ENCODE data around the gene DSCAML1.
"Not testable (repeated sequence)": the region's sequence is repeated elsewhere in the genome, so short reads cannot be mapped to it uniquely, and the experiment has no call there.

DSCAML1 gene

DNA sequence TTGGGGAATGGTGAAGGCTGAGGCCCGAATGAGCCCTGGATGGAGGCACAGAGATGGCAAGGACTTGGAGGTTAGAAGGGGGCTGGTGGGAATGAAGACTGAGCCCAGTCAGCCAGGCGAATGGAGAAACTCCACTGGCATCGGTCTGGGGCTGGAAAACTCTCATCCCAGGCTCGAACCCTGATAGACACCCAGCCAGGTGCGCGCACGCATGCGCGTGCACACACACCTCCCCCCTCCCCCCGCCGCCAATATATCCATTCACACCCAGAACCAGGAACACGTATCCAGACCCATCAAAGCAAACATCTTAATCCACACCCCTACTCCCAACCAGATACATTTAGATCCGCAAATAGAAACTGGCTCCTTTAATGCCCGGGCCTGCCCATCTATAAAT is 330.1 kb downstream of the DSCAML1 start:
- no peak for DNase-seq (ENCODE audit: low read depth)

DNA sequence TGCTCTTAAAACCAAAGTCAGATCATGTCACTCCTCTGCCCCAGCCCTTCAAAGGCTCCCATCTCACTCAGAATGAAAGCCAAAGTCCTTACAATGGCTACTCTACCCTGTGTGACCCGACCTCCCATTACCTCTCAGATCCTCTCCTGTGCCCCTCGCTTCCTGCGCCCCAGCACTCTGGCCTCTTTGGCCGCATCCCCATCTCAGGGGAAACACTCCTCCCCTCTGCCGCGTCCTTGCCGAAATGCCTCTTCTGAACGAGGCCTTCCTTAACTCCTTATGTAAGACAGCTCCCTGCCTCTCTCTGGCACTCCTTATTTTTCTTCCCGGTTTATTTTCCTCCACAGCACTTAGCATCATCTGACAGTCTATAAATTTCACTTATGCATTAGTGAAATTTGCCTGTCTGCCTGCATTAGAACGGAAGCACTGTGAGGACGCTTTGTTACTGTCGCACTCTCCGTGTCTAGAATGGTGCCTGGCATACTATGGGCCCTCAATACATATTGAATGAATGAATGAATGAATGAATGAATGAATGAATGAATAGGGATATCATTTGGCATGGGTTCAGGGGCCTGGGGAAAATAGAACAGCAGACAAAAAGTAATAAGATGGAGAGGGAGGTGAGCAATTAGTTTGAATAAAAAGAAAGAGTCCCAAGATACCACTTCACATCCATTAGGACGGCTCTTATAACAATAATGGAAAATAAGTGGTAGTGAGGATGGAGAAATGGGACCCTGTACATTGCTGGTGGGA is 331.6 kb downstream of the DSCAML1 start:
- no peak for DNase-seq (ENCODE audit: low read depth)

DNA sequence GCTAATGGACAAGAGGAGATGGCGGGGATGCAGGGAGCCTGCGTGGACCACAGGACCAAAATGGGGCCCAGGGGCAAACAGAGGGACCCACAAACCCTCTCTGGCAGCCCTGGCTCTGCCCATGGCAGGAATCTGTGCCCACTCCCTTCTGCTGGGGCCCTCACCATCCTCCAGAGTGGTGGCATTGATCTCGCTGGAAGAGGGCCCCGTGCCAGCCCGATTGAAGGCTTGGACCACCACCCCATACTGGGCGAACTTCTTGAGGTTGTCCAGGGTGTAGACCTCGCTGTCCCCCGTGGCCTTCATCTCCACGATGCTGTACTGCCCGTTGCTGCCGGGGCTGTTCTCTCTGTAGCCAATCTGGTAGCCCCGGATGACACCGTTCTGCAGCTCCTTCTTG is 332.2 kb downstream of the DSCAML1 start:
- no peak for DNase-seq (ENCODE audit: low read depth)

DNA sequence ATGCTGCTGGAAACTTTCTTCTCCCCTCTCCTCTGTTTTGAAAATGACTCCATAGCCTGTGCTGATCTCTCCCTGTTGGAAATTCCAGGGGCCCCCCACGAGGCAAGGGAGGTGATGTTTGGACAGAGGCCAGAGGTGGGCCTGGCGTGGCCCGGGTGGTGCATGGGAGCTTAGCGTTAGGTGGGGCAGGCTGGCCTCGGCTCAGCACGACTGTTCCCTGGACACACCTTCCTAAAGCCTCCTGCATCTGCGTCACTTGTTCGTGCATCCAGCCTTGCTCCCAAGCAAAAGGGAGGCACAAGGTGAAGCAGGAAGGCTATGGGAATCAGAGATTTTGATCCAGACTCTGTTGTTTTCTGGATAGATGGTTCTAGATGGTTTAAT is 334.2 kb downstream of the DSCAML1 start:
- DNase-seq (ENCODE audit: low read depth), result no peak

DNA sequence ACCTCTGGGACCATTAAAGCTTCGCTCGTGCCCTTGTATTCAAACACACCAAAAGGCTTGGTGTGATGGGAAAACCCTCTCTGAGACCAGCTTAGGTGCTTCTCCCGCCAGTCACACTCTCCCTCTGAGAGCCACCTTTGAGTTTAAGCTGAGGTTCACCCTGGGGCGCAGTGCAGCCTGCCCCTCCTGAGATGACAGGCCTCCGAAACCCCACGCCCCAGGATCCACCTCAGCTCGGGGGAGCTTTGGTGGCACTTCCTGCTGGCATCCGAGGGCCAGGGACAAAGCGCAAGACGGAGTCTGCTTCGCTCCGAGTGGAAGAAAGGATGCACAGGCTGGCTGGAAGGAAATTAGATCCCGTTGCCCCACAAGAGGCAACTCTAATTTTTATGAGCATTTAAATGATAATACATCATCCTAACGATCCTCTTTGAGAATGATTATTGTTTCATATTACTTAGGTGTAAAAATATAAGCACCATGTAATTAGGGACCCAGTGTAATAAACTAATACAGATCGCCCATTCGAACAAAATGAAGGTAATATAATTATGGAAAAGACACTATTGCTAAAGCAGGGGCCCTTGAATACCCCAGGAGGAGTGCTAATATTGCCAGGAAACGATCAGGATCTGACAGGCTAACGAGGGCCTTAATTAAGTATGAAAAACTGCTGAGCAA is 334.7 kb downstream of the DSCAML1 start:
- DNase-seq (ENCODE audit: low read depth), result no peak

DNA sequence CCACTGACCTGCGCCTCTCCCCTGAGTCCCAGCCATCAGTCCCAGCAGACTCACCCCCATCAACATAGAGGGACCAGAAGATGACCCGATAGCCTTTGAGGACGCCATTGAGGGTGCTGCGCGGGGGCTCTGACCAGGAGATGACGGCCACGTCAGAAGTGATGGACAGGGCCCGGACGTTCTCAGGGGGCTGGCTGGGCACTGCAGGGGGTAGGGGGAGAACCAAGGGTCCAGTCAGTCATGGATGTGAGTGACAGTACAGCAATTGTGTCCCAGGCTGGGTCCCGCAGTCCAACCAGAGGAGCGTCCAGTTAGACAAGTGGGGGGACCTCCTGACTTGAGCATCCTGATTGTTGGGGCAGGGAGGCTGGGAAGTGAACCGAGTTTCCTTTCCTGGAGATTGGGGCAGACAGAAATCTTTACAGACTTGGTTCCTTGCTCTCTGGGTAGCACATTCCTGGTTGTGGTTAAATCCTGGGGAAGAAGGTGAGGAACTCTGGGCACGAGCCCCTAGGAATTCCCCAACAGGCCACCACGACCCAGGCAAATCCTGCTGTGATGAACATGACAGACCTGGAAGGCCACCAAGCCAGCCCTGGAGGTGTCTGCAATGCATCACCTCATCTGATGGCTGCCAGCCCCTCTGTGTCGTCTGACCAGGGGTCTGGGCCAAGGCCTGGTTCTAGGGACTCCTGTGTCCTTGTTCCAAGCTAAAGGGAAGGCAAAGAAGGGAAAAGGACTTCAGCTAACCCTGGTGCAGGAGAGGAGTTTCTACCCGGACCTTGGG is 335.4 kb downstream of the DSCAML1 start:
- DNase-seq (ENCODE audit: low read depth), result no peak

DNA sequence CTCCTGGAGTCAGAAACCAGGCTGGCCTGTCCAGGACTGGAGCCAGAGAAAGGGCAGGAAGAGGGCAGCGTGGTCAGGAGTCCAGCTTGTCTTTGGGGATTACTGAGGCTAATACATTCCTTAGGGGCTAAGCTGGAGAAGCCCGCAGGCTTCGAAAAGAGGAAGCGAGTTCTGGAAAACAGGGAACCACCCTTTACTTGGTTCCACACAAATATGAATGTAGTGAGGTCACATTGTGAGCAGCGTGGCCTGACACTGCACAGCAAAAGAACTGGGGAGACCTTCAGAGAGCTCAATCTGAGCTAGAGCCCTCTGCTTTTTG is 337.1 kb downstream of the DSCAML1 start:
- no peak for DNase-seq (ENCODE audit: low read depth)

DNA sequence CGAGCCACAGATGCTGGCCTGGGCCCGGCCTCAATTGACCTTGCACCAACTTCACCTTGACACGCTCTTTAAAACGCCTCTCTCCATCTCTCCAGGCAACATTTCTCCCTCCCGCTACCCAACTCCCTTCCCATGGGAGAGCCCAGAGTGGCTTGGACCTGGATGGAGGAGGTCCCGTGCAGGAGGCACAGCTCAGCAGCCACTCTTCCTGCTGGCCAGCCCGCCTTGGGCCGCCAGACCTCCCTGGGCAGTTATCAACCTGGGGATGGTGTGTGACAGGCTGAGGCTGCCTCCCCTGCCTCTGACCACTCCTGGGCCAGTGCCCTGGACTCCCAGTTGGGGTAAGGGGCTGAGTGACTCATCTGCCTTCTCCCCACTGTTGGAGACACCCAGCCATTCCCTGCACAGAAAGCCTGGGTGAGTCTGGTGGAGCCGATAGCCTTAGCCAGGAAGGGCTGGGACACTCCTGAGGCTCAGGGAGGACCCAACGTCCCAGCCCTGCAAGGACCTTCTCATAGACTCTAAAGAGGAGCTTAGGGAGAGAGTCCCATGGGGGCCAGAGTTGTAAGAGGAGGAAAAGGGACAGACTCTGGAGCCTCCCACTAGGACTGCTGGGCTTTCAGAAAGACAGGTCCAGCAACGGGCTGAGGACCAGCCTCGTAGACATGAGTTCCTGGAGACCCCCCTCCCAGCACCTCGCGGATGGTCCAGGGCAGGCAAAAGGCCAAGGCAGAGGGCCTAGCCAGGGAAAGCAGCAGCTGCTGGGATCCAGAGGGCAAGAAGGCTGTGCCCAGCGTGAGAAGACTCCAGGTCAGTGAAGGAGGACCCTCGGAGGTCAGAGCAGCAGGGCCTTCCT is 337.7 kb downstream of the DSCAML1 start:
- no peak for DNase-seq (ENCODE audit: low read depth)

DNA sequence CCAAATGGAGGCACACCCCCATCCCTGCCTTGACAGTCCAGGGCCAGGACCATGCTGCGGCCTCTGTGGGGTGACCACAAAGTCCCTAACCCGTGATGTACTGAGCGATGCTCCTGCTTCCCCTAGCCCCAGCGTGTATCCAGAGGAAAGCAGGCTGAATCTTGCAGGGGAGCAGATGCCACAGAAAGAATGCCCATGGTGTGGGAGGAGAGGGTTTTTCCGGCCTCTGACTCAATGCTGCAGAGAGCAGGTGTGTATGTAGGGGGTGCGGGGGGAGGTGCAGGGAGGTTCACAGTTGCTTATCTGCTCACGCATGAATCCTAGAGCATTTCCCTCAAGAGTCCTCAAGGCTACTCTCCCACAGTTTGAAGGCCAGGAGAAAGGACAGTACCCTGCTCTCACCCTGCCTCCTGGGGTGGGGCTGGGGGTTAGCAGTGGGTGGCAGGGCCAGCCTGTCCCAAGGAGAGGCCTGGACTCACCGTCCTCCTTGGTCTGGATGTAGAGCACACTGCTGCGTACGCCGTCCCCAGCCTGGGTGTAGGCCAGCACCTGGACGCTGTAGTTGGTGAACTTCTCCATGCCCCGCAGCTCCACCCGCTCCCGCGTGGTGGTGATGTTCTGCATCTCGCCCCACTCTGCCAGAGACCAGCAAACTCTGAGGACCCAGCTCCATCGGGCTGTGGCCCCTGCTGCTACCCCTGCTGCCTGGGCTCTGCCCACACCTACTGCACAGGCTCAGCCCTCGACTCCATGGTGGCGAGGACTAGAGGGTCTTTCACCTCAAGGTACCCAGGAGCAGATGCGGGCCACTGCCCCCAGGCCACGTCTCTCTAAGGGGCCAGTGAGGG is 338.5 kb downstream of the DSCAML1 start:
- no peak for DNase-seq (ENCODE audit: low read depth)

DNA sequence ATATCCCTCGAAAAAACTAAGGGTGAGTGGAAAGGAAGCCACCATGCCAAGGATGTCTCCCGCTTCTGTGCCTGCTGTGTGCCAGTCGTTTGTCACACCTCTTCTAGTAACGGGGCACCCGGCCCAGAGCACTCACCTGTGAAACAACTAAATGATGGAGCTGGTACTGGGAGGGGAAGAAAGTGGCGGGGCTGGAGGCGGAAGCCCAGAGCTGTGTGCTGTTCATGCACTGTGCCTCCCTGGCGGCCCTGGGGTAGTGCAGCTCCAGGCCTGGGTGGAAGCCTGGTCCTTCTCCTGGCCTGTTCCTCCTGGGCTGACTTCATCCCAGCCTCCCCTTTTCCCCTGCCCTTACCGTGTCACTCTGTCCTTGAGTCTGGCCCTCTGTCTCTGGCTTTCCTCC is 339.2 kb downstream of the DSCAML1 start:
- DNase-seq (ENCODE audit: low read depth), result no peak

DNA sequence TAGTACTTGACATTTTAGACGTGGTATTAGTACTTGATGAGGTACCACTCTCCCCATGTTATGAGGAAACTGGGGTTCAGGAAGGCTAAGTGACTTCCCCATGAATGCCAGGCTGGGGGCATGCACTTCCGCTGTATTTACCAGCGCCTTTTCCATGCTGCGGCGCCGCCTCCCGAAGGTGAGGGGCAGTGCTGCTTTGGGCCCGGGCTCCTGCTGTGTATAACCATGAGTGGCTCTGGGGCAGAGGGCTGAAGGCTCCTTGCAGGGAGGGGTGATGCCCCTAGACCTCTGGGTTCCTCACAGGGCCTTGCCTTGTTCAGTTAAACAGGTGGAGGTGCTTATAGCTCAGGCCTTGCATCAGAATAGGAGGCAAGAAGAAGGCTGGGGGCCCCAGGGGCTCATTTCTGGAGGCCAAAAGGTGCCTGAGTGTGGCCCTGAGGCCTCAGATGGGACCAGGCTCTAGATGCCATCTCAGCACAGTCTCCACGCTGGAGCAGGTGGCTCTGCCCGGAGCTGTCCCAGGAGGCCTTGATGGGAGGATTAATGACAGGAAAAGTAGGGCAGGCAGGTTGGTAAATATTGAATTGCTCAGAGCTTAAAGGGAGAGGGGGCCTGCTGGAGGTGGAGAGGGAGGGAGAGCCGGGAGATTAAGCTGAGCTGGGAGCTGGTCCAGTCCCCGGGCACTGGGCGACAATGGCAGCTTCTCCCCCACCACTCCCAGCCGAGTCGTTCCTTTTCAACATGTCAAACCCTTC is 339.8 kb downstream of the DSCAML1 start:
- no peak for DNase-seq (ENCODE audit: low read depth)

DNA sequence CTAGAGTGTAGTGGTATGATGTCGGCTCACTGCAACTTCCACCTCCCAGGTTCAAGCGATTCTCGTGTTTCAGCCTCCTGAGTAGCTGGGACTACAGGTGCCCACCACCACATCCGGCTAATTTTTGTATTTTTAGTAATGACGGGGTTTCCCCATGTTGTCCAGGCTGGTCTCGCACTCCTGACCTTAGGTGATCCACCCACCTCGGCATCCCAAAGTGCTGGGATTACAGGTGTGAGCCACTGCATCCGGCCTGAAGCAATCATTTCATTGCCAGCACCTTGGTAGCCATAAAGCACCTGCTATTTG is 340.3 kb downstream of the DSCAML1 start:
- not testable (repeated sequence) for DNase-seq (ENCODE audit: low read depth)

DNA sequence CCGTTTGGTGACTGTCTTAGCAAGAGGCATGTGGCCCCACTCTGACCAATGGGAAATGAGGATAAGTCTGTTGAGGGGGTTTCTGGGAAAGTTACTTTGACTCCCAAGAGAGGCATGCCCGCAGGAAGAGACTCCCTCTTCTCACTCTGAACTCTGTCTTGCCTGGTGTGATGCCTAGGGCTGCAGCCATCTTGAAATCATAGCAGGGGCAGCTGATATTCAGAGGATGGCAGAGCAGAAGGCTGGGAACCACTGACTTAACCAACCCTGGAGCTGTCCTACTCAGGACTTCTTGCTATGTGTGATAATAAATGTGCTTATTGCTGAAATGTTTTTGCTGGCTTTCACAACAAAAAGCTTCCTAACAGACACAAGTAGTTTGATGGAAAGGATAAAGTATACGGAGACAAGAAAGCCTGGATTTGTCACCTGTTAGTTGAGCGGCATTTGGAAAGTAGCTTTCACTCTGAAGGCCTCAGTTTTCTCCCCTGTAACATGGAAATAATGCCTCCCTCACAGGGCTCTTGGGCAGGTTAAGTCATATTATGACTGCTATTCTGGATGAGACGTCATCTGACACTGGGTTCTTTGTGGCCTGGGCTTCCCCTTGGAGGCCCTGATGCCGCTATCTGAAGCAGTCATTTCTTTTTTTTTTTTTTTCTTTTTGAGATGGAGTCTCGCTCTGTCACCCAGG is 340.8 kb downstream of the DSCAML1 start:
- no peak for DNase-seq (ENCODE audit: low read depth)

DNA sequence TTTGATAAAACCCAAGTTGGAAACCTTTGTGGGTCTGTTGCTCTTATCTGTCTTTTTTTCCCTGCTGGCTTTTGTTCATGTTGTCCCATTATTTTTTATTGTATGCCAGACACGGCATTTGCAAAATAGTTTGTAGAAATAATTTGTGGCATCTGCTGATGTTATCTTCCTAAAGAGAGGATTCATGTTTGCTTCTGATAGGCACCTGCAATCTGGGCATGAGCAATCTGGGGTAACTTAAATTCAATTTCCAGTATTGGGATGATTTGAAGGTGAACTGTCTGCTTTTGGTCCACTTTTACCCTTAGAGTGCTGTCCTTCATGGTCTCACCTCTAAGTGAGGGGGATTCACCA is 342.5 kb downstream of the DSCAML1 start:
- DNase-seq (ENCODE audit: low read depth), result no peak

DNA sequence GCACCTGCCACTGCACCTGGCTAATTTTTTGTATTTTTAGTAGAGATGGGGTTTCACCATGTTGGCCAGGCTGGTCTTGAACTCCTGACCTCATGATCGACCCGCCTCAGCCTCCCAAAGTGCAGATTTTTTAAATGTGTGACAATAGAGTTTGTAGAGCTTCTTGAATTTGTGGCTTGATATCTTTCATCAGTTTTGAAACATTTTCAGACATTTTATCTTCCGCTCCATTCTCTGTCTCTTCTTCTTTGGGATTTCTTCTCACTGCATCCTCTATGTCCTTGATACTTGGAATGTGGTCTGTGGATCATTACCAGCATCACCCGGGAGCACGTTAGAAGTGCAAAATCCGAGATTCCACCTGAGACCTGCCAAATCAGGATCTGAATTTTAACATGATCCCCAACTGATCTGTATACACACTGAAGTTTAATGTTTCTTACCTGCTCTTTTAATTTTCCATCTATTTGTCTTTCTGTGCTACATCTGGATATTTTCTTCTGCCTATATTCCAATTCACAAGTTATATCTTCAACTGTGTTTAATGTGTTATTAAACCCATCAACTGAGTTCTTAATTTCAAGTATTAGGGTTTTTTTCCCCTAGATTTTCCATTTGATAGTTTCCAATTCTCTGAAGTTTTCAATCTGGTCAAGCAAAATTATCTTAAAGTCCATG is 343.0 kb downstream of the DSCAML1 start:
- DNase-seq (ENCODE audit: low read depth), result no peak

DNA sequence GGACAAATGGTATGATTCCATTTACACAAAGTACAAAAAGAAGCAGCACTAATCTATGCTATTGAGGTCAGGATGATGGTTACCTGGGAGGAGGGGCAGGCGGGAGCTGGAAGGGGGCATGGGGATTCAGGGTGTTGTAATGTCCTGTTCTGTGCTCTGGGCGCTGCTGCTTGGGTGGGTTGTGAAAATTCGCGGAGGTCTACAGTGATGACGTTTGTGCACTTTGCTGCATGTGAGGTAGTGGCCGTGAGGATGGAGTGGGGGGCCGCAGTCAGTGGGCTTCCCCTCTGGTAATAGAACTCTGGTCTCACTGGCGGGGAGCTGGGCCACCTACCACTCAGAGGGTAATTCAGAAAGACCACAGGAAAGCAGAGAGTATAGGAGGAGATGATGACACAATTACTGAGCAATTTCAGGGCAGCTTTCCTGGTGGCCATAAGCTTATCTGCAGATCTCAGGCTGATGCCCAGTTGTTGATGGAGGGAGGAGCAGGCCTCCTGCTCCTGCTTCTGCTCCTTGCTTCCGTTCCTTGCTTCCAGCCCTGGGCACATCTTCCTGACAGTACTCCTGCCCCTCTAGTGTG is 347.8 kb downstream of the DSCAML1 start:
- no peak for DNase-seq (ENCODE audit: low read depth)

DNA sequence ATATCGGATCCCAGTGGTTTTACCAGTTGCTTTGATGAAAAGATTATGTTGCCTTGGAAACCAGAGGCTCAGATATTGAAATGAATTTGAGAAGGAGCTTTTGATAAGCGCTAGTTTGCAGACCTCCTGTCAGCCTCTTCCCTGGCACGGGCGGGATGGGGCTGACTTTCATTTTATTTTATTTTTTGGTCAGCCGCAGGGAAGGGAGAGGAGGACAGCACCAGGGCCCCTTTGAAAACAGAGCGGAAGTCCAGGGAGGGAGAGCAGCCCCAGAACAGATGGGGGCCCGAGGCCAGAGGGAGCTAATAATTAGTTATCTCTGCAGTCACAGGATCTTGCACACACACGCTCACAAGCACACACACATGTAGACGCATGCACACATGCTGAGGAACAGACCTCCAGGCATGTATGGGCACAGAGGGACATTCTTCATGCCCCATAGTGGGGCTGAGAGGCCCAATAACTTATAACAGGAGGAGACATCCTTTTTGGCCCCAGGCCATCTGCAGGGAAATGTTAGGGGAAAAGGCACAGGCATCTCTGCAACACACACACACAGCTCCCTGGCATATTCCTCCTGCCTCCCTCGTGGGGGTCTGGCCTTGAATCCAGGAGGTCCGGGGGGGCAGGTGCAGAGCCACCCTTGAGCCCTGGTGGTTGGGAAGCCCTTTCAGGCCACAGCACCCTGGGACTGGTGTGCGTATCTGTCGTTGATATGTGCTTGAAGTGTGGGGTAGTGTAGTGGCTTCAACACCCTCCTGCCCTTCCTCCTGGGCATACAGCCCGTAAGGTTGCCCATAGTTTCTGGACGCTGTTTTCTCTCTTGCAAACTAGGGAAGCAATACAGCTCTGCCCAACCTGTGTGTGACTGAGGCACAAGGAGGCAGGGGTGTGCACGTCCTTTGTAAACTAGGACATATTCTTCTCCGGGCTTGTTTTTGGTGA is 352.0 kb downstream of the DSCAML1 start:
- DNase-seq (ENCODE audit: low read depth), result no peak

DNA sequence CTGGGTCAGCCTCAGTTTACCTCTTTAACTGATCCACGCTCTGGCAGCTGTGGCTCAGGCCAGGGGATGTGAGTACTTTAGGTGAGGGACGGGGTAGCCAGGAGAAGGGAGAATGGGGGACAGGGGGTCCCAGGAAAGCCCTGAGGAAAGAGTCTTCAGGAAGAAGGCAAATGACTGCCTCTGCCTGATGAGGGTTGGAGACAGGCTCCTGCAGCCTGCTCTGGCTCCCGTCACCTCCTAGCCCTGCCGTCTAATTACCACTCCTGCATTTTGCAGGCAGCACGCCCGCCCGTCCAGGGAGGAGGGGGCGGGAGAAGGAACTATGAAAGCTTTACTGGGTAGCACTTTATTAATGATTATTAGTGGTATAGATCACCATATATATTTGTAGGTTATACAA is 352.8 kb downstream of the DSCAML1 start:
- no peak for DNase-seq (ENCODE audit: low read depth)
